H4 (cell line): ENCODE measurements around the gene METTL26. TPM values are rescaled to one million over a fixed set of nuclear protein-coding genes. Genes with fewer than 3 reads are reported as not detected.

Experiments
- total RNA-seq: library from RNA; depleted of rRNA; stranded (reverse); fragments of >200 nt; shearing (Covaris generic); gene quantifications from 2 replicates; pipeline ENCODE4 v1.2.3, GENCODE V29; 2014; rRNA removed

Gene METTL26
- total RNA-seq, 1 experiment from 2014 or later = 85.7 TPM

Other genes starting within 250 kb of the METTL26 start
- gene NME4, start 239.1 kb downstream of the METTL26 start, total RNA-seq = 87.5 and 95.3 TPM in 2 replicates
- 5.9 and 8.7 TPM in 2 replicates for gene DECR2, start 234.4 kb downstream of the METTL26 start, total RNA-seq
- 5.4 and 11.5 TPM in 2 replicates for gene RAB11FIP3, start 210.7 kb downstream of the METTL26 start, total RNA-seq
- 4.4 and 8.3 TPM in 2 replicates for gene CAPN15, start 108.6 kb downstream of the METTL26 start, total RNA-seq
- not detected in 2 replicates for gene PRR35, start 75.9 kb downstream of the METTL26 start, total RNA-seq
- 0.06 and 0.43 TPM in 2 replicates for gene NHLRC4, start 69.3 kb downstream of the METTL26 start, total RNA-seq
- 7.6 and 7.7 TPM in 2 replicates for gene PIGQ, start 66.3 kb downstream of the METTL26 start, total RNA-seq
- 4.4 and 5.1 TPM in 2 replicates for gene RAB40C, start 46.2 kb downstream of the METTL26 start, total RNA-seq
- gene WFIKKN1, start 5.3 kb downstream of the METTL26 start, total RNA-seq = not detected in 2 replicates
- gene MCRIP2, start 5.5 kb upstream of the METTL26 start, total RNA-seq = 11.9 and 14.5 TPM in 2 replicates
- gene WDR90, start 13.1 kb upstream of the METTL26 start, total RNA-seq = 2.5 and 4.8 TPM in 2 replicates
- gene RHOT2, start 31.8 kb upstream of the METTL26 start, total RNA-seq = 6.5 and 32.0 TPM in 2 replicates
- gene RHBDL1, start 39.4 kb upstream of the METTL26 start, total RNA-seq = 0.31 and 3.8 TPM in 2 replicates
- gene STUB1, start 44.1 kb upstream of the METTL26 start, total RNA-seq = 102 and 123 TPM in 2 replicates
- 11.3 and 18.1 TPM in 2 replicates for gene JMJD8, start 48.0 kb upstream of the METTL26 start, total RNA-seq
- gene WDR24, start 54.1 kb upstream of the METTL26 start, total RNA-seq = 0.86 and 0.99 TPM in 2 replicates
- 1.0 and 2.2 TPM in 2 replicates for gene FBXL16, start 69.5 kb upstream of the METTL26 start, total RNA-seq
- gene METRN, start 78.8 kb upstream of the METTL26 start, total RNA-seq = 21.4 and 58.1 TPM in 2 replicates
- gene ANTKMT, start 84.8 kb upstream of the METTL26 start, total RNA-seq = 10.9 and 22.8 TPM in 2 replicates
- gene CCDC78, start 90.1 kb upstream of the METTL26 start, total RNA-seq = 0.23 TPM in 1 of 2 replicates, not detected in the other
- gene HAGHL, start 90.8 kb upstream of the METTL26 start, total RNA-seq = 4.1 and 14.5 TPM in 2 replicates
- gene CIAO3, start 104.7 kb upstream of the METTL26 start, total RNA-seq = 15.0 and 18.5 TPM in 2 replicates
- gene MSLN, start 124.4 kb upstream of the METTL26 start, total RNA-seq = not detected in 2 replicates
- 18.6 and 19.6 TPM in 2 replicates for gene RPUSD1, start 152.1 kb upstream of the METTL26 start, total RNA-seq
- 6.1 and 7.9 TPM in 2 replicates for gene CHTF18, start 152.3 kb upstream of the METTL26 start, total RNA-seq
- not detected in 2 replicates for gene GNG13, start 164.4 kb upstream of the METTL26 start, total RNA-seq